NCI-H2107 treated with DMSO at 0.1 percent for 48 hours (cell line): ENCODE results near the gene PPP1R3D.
"Not testable (repeated sequence)": the region's sequence is repeated elsewhere in the genome, so short reads cannot be mapped to it uniquely, and the experiment has no call there.

Source experiments
- DNase-seq: peaks from one replicate; lab custom pipeline; 2025; ENCODE audit not compliant: unreplicated experiment; lab: John Stamatoyannopoulos, UW

The PPP1R3D gene

GRCh38 chr20:59925899-59926298, 14.2 kb downstream of the PPP1R3D start:
- no peak for DNase-seq

GRCh38 chr20:59925359-59925758, 14.7 kb downstream of the PPP1R3D start:
- DNase-seq, result no peak

- DNase-seq, result no peak
These were observed 16.6 kb downstream of the PPP1R3D start for GRCh38 chr20:59923514-59923913.

- no peak for DNase-seq
These were observed 19.2 kb downstream of the PPP1R3D start for GRCh38 chr20:59920944-59921343.

GRCh38 chr20:59912609-59913008, 27.5 kb downstream of the PPP1R3D start:
- no peak for DNase-seq

DNA sequence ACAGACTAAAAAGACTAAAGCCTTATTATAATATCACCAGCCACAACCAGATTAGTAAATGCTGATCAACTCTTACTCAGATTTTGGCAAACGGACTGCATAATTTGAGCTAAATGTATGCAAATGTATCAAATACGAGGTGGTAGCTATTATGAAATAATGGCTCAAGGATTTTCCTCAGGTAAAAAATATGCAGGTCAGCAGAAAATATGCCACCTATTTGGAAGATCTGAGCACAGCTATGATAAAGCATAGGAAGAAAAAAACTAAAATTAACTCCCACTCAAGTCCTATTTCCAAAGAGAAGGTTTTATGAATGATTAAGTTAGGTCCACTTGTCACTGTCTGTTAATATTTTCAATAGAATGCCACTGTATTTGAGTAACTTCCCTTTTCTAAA, 29.1 kb downstream of the PPP1R3D start:
- no peak for DNase-seq

DNA sequence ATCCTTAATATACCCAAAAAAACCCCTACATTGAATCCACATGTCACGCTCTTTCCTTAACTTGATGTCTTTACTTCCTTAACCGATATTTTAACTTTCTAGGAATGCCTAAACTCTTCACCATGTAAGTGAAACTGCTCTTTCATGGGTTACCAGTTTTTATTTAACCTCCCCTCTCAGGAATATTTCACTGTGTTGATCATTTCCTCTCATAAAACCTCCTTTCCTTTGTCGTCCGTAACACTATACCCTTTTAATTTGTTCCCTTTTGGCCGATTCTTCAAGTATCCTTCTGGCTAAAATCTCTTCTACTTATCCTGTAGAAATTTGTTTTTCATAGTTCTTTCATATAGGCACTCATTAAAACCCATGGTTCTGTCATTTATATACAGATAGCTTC, 31.2 kb downstream of the PPP1R3D start:
- no peak for DNase-seq

DNA sequence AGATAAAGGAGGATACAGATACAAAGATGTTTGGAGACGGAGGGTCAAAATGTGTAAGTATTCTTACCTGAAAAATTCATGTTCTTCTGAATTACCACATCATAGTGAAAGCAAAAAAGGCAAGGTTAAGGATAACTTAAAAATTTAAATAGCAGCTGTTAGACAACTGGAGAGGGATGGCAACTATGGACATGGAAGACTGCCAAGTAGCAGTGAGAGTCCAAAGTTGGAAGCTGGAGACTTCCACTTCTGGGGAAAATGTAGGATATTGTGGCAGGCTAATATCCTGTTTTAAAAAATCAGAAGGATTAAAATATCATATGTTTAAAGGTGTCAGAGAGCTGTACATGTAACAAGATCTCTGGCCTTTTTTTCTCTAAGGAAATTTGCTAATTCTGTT, 36.5 kb downstream of the PPP1R3D start:
- no peak for DNase-seq

- no peak for DNase-seq
These were observed 37.6 kb downstream of the PPP1R3D start for GRCh38 chr20:59902470-59902869.

GRCh38 chr20:59895908-59896307, 44.2 kb downstream of the PPP1R3D start:
- no peak for DNase-seq

- DNase-seq, result no peak
These were observed 48.5 kb downstream of the PPP1R3D start for GRCh38 chr20:59891581-59891980.

- DNase-seq, result not testable (repeated sequence)
These were observed 50.1 kb downstream of the PPP1R3D start for GRCh38 chr20:59890035-59890434.

DNA sequence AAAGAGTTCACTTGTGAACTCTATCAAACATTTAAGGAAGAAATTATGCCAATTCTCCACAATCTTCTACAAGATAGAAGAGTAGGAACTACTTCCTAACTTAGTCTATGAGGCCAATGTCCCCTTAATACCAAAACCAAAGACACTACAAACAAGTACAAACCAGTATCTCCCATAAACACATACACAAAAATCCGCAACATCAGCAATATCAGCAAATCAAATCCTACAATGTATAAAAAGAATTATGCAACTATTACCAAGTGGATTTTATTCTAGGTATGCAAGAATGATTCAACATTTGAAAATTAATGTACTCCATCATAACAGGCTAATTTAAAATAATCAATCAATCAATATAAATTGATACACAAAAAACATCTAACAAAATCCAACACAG, 52.1 kb downstream of the PPP1R3D start:
- no peak for DNase-seq
